Esophagus muscularis mucosa (tissue), 4 donors: Measurements from ENCODE around the gene ANGPTL8.
A peak's percentile ranks its signal among the peaks of the same experiment; 100 is the strongest.

Experiments
- CTCF ChIP-seq, 3 experiments: fragments of 200-600 bp in 2 of 3; fragments of 450-650 bp in 1 of 3; sonication (generic) in 2 of 3; IDR thresholded peaks; one replicate each; pipeline ENCODE4 v1.5.1; 2017 to 2019; ENCODE audit warnings: antibody characterized with exemption in 3 of 3, mild to moderate bottlenecking in 2 of 3, moderate library complexity in 1 of 3
- EP300 ChIP-seq: sonication (generic); formaldehyde crosslinking; IDR thresholded peaks from one replicate; pipeline ENCODE4 v1.6.1; 2017; ENCODE audit warnings: antibody characterized with exemption
- POLR2A ChIP-seq: fragments of 450-650 bp; IDR thresholded peaks from one replicate; pipeline ENCODE4 v1.6.1; 2017; ENCODE audit warnings: antibody characterized with exemption, moderate library complexity, mild to moderate bottlenecking, low read depth
- POLR2AphosphoS5 ChIP-seq, 2 donors: sonication (generic); formaldehyde crosslinking; IDR thresholded peaks; one replicate each; pipeline ENCODE4 v1.6.1; 2017; ENCODE audit warnings: antibody characterized with exemption in 2 of 2

GRCh38 chr19:11247391-11247790 lies 8.0 kb downstream of the ANGPTL8 start:
- TF ChIP-seq CTCF (IDR thresholded peaks at IDR 0.05) (no peak), POLR2A (no peak), POLR2AphosphoS5 (IDR thresholded peaks at IDR 0.05) (peak; percentile 21 to 59), EP300 (no peak)
